Activated naive CD8-positive, alpha-beta T cell (primary cell): ENCODE data around the gene SHROOM2.
"Not testable (repeated sequence)": the region's sequence is repeated elsewhere in the genome, so short reads cannot be mapped to it uniquely, and the experiment has no call there.

Experiments
- H3K27ac Mint-ChIP-seq: one replicate; pipeline ENCODE4 v1.8.0; 2021; ENCODE audit warnings: mixed read lengths
- H3K27me3 Mint-ChIP-seq: one replicate; pipeline ENCODE4 v1.8.0; 2021; ENCODE audit warnings: mixed read lengths
- H3K36me3 Mint-ChIP-seq: one replicate; pipeline ENCODE4 v1.8.0; 2021; ENCODE audit warnings: mixed read lengths
- H3K4me1 Mint-ChIP-seq: one replicate; pipeline ENCODE4 v1.8.0; 2021; ENCODE audit warnings: low read depth, mixed read lengths
- H3K4me3 Mint-ChIP-seq: one replicate; pipeline ENCODE4 v1.8.0; 2021; ENCODE audit warnings: mild to moderate bottlenecking, mixed read lengths
- H3K9me3 Mint-ChIP-seq: one replicate; pipeline ENCODE4 v1.8.0; 2021; ENCODE audit warnings: low read depth, mixed read lengths

Gene SHROOM2

DNA sequence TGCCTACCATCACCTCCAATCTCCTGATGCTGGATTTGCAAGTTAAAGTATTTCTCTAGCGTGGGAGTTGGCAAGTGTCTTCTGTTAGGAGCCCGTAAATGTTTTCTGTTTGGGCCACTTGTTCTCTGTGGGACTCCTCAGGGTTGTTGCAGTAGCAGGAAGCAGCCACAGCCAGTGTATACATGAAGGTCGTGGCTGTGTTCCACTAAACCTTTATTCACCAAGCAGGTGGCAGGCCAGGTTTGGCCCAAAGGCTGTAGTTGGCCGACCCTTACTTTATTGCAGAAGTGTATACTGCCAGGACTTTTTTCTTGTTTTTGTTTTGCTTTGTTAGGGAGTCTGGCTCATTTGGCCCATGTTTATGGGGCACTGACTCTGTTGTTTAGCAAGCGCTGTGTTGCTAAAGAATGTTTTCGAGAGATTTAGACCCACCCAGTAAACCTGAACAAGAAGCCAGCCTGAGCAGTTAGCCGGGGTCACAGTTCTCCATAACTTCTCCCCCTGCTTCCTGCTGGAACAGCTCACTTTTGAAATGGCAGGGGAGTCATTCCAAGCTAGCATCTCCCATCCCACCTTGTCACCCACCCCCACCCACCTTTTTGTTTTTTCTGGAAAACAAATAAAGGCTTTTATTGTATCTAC is 58.8 kb downstream of the SHROOM2 start:
- Mint-ChIP-seq H3K4me1 (peaks cover 4% of the 10 kb centered on the region), H3K27ac (no peak overlapping the region), H3K9me3 (no peaks in the 10 kb centered on the region), H3K27me3 (peaks cover 13% of the 10 kb centered on the region), H3K36me3 (no peaks in the 10 kb centered on the region), H3K4me3 (no peak overlapping the region)

DNA sequence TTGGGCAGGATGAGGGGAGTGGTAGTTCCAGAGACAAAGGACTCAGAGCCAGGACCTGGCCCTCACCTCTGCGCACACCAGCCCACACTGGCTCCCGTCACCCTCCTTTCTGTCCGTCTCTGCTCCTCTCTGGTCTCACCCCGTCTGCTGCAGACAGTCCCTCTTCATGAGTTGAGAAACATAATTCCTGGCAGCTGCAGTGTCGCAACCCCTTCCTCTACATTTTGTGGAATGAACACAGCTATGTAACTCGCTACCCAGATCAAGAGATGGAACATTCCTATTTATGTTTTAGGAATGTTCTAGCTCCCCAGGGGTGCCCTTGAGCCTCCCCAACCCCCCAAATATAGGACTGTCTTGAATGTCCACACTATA is 59.3 kb downstream of the SHROOM2 start:
- Mint-ChIP-seq H3K4me3 (no peak overlapping the region), H3K27me3 (peaks cover 13% of the 10 kb centered on the region), H3K9me3 (no peaks in the 10 kb centered on the region), H3K4me1 (peaks cover 4% of the 10 kb centered on the region), H3K36me3 (no peaks in the 10 kb centered on the region), H3K27ac (no peak overlapping the region)

DNA sequence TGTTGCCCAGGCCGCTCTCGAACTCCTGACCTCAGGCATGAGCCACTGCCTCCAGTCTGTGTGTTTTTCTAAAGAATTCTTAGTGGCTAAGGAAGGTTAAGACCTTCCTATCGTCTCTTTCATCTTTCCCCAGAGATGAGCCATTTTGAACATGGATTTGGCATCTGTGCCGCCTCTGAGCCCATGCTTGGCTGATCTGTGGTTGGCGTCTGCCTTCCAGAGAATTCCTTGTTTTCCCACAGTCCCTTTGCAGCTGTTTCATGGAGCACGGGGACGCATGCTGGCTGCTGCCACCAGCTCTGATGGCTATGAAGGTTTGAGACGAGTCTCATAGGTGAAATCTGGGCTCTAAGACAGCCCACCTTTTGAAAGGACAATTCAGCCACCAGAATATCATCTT is 60.4 kb downstream of the SHROOM2 start:
- H3K36me3 Mint-ChIP-seq, result no peaks in the 10 kb centered on the region
- peaks cover 4% of the 10 kb centered on the region for H3K4me1 Mint-ChIP-seq
- H3K27me3 Mint-ChIP-seq, result peaks cover 11% of the 10 kb centered on the region
- no peak overlapping the region for H3K4me3 Mint-ChIP-seq
- no peaks in the 10 kb centered on the region for H3K9me3 Mint-ChIP-seq
- H3K27ac Mint-ChIP-seq, result no peak overlapping the region

DNA sequence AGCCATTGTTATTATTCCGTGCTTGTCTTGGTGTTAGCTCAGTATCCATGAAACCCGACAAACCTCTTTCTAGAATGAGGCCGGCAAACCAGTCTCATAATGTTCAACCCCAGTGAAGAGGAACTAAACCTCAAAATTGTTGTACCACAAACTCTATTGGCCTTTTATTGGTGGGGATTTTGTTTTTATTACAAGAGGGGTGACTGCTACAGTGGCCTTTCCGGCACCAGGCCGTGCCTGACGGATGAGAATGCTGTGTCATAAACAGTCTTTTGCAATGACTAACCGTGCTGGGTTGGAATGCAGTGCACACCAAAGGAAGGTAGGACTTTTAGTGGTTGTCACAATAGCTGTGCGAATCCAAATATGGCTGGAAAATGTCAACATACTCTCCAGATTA is 60.8 kb downstream of the SHROOM2 start:
- Mint-ChIP-seq H3K27me3 (peaks cover 11% of the 10 kb centered on the region), H3K4me1 (peaks cover 4% of the 10 kb centered on the region), H3K36me3 (no peaks in the 10 kb centered on the region), H3K4me3 (no peak overlapping the region), H3K27ac (no peak overlapping the region), H3K9me3 (no peaks in the 10 kb centered on the region)

- Mint-ChIP-seq H3K9me3 (no peaks in the 10 kb centered on the region), H3K4me3 (no peak overlapping the region)
These were observed 62.7 kb downstream of the SHROOM2 start for GRCh38 chrX:9848718-9849479.

DNA sequence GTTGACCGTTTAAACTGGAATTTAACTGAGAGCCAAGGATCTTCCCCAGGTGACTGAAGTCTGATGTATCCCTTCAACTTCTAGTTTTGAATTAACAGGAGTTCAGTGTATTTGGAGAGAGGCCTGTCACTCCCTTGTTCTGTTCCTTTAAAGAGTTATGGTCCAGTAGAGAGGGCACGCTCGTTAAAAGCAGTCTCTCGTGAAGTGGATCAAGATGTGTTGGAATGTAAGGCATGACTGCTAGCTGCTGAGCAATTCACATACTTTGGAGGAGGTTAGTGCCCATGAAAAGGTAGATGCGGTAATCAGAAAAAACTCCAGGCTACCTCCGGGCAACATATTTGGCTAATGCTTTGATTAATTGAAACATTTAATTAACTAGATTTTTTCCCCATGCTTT is 65.7 kb downstream of the SHROOM2 start:
- H3K9me3 Mint-ChIP-seq, result no peaks in the 10 kb centered on the region
- no peak overlapping the region for H3K27ac Mint-ChIP-seq
- H3K36me3 Mint-ChIP-seq, result no peaks in the 10 kb centered on the region
- H3K4me3 Mint-ChIP-seq, result no peak overlapping the region
- H3K4me1 Mint-ChIP-seq, result no peaks in the 10 kb centered on the region
- H3K27me3 Mint-ChIP-seq, result peaks cover 9% of the 10 kb centered on the region

More at GRCh38 chrX:9848718-9849479, 62.7 kb downstream of the SHROOM2 start:
- peaks cover 11% of the 10 kb centered on the region for H3K27me3 Mint-ChIP-seq
- no peaks in the 10 kb centered on the region for H3K36me3 Mint-ChIP-seq
- H3K4me1 Mint-ChIP-seq, result no peaks in the 10 kb centered on the region
- no peak overlapping the region for H3K27ac Mint-ChIP-seq

- Mint-ChIP-seq H3K36me3 (no peaks in the 10 kb centered on the region), H3K27me3 (peaks cover 6% of the 10 kb centered on the region), H3K4me1 (no peaks in the 10 kb centered on the region), H3K4me3 (no peak overlapping the region), H3K27ac (no peak overlapping the region), H3K9me3 (no peaks in the 10 kb centered on the region)
These were observed 67.1 kb downstream of the SHROOM2 start for GRCh38 chrX:9853307-9853706.

- Mint-ChIP-seq H3K27me3 (peaks cover 6% of the 10 kb centered on the region), H3K27ac (no peak overlapping the region), H3K36me3 (no peaks in the 10 kb centered on the region), H3K9me3 (no peaks in the 10 kb centered on the region), H3K4me3 (no peak overlapping the region), H3K4me1 (no peaks in the 10 kb centered on the region)
These were observed 69.5 kb downstream of the SHROOM2 start for GRCh38 chrX:9855561-9856283.

DNA sequence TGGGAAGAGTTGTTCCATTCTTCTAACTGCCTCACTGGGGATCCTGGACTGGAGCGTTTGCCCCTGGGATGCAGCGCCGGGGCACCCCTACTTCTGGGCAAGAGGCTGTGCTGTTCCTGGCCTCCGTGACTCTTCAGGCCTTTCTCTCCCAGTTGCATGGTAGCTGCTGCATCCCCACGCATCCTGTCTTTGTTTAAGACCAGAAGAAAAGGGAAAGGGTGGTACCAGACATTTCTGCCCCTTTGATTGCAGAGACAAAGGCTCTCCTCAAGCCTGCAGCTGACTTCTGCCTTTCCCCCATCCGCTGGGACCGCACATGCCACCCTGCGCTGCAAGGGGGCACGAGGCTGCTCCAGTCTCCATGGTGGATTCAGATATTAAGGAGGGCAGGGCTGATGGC is 70.4 kb downstream of the SHROOM2 start:
- no peaks in the 10 kb centered on the region for H3K36me3 Mint-ChIP-seq
- H3K9me3 Mint-ChIP-seq, result no peaks in the 10 kb centered on the region
- peaks cover 6% of the 10 kb centered on the region for H3K27me3 Mint-ChIP-seq
- H3K27ac Mint-ChIP-seq, result no peak overlapping the region
- H3K4me3 Mint-ChIP-seq, result no peak overlapping the region
- no peaks in the 10 kb centered on the region for H3K4me1 Mint-ChIP-seq

- Mint-ChIP-seq H3K4me1 (no peaks in the 10 kb centered on the region), H3K9me3 (no peaks in the 10 kb centered on the region), H3K4me3 (no peak overlapping the region), H3K27me3 (peaks cover 10% of the 10 kb centered on the region), H3K27ac (no peak overlapping the region), H3K36me3 (no peaks in the 10 kb centered on the region)
These were observed 71.6 kb downstream of the SHROOM2 start for GRCh38 chrX:9857575-9858474.

DNA sequence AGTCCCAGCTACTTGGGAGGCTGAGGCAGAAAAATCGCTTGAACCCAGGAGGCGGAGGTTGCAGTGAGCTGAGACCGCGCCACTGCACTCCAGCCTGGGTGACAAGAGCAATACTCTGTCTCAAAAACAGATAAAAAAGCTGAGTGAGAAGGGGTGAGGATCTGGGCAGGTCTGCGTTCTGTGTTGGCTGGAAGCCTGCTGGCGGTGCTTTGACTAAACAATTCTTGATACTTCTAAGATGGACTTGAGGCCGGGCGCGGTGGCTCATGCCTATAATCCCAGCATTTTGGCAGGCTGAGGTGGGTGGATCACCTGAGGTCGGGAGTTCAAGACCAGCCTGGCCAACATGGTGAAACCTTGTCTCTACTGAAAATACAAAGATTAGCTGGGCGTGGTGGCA is 72.5 kb downstream of the SHROOM2 start:
- H3K4me1 Mint-ChIP-seq, H3K27me3 Mint-ChIP-seq, H3K36me3 Mint-ChIP-seq, H3K9me3 Mint-ChIP-seq, H3K4me3 Mint-ChIP-seq, H3K27ac Mint-ChIP-seq: not testable (repeated sequence)

- Mint-ChIP-seq H3K9me3 (no peaks in the 10 kb centered on the region), H3K27me3 (peaks cover 6% of the 10 kb centered on the region), H3K4me1 (no peaks in the 10 kb centered on the region), H3K4me3 (no peak overlapping the region), H3K27ac (no peak overlapping the region), H3K36me3 (no peaks in the 10 kb centered on the region)
These were observed 73.7 kb downstream of the SHROOM2 start for GRCh38 chrX:9859711-9860555.

DNA sequence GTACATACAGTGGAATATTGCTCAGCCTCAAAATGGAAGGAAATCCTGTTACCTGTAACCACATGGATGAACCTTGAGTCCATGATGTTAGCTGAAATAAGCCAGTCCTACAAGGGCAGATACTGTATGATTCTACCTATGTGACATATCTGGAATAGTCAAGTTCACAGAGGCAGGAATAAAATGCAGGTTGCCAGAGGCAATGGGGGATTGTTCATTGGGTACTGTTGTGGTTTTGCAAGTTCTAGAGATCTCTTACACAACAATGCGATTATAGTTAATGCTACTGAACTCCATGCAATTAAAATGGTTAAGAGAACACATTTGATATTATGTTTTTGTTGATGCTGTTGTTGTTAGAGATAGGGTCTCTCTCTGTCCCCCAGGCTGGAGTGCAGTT is 74.6 kb downstream of the SHROOM2 start:
- Mint-ChIP-seq H3K4me3 (no peak overlapping the region), H3K36me3 (no peaks in the 10 kb centered on the region), H3K27me3 (peaks cover 6% of the 10 kb centered on the region), H3K27ac (no peak overlapping the region), H3K9me3 (no peaks in the 10 kb centered on the region), H3K4me1 (no peaks in the 10 kb centered on the region)

GRCh38 chrX:9861711-9862110 is 75.5 kb downstream of the SHROOM2 start:
- Mint-ChIP-seq H3K9me3 (no peaks in the 10 kb centered on the region), H3K27ac (no peak overlapping the region), H3K36me3 (no peaks in the 10 kb centered on the region), H3K27me3 (peaks cover 6% of the 10 kb centered on the region), H3K4me3 (no peak overlapping the region), H3K4me1 (no peaks in the 10 kb centered on the region)
